SK-N-SH treated with all-trans-retinoic acid at 6 μM for 48 hours (cell line): ENCODE measurements around the gene TMEM51.

ENCODE experiments used
- CREB5 ChIP-seq: fragments of 250-450 bp; sonication (Bioruptor Pico); IDR thresholded peaks from 2 replicates; pipeline ENCODE4 v1.5.1; 2020; ENCODE audit warnings: low read depth, mild to moderate bottlenecking, moderate library complexity
- RARB ChIP-seq: fragments of 250-450 bp; sonication (Bioruptor Pico); IDR thresholded peaks from 2 replicates; pipeline ENCODE4 v1.8.0; 2021; ENCODE audit warnings: mild to moderate bottlenecking, moderate library complexity
- TOX ChIP-seq: fragments of 250-450 bp; sonication (Bioruptor Pico); IDR thresholded peaks from 2 replicates; pipeline ENCODE4 v1.8.0; 2021; ENCODE audit warnings: mild to moderate bottlenecking, moderate library complexity, borderline replicate concordance

- TF ChIP-seq TOX (CRISPR knock-in tag), result no peak
- TF ChIP-seq CREB5 (CRISPR knock-in tag), result no peak
- TF ChIP-seq RARB (CRISPR knock-in tag), result no peak
Observed at GRCh38 chr1:15151871-15152270, 1.7 kb upstream of the TMEM51 start.
